Measurements from ENCODE around the gene YTHDF2.

GRCh38 chr1:28807046-28807445, 70.3 kb downstream of the YTHDF2 start:
- TF ChIP-seq POLR2A (IDR thresholded peaks at IDR 0.05), result no peak
- TF ChIP-seq CTCF (IDR thresholded peaks at IDR 0.05), result no peak
